Limb (tissue), 2 donors: ENCODE results near the gene SEC63.
"Not testable (repeated sequence)": the region's sequence is repeated elsewhere in the genome, so short reads cannot be mapped to it uniquely, and the experiment has no call there.

Source experiments
- DNase-seq, 2 donors: peaks; one replicate each; pipeline ENCODE4 v3.0.0-alpha.2; 2016; ENCODE audit errors: extremely low spot score in 2 of 2

The SEC63 gene

GRCh38 chr6:107931894-107932293, 26.1 kb downstream of the SEC63 start:
- DNase-seq, result no peak

DNA sequence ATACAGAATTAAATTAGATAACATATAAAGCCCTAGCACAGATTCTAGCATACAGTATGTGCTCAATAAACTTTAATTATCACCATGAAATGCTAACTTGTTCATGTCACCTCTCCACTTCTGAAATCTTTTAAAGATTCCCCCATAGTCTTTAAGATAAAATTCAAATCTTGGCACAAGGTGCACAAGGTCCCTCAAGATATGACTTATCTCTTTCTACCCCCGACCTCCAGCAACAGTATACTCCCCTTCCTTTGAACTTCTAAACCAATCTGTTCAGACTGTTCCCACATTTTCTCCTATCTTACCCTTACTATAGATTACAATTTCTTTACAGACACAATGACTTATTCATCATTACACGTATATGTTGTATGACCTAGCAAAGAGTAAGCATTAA, 29.0 kb downstream of the SEC63 start:
- no peak for DNase-seq

DNA sequence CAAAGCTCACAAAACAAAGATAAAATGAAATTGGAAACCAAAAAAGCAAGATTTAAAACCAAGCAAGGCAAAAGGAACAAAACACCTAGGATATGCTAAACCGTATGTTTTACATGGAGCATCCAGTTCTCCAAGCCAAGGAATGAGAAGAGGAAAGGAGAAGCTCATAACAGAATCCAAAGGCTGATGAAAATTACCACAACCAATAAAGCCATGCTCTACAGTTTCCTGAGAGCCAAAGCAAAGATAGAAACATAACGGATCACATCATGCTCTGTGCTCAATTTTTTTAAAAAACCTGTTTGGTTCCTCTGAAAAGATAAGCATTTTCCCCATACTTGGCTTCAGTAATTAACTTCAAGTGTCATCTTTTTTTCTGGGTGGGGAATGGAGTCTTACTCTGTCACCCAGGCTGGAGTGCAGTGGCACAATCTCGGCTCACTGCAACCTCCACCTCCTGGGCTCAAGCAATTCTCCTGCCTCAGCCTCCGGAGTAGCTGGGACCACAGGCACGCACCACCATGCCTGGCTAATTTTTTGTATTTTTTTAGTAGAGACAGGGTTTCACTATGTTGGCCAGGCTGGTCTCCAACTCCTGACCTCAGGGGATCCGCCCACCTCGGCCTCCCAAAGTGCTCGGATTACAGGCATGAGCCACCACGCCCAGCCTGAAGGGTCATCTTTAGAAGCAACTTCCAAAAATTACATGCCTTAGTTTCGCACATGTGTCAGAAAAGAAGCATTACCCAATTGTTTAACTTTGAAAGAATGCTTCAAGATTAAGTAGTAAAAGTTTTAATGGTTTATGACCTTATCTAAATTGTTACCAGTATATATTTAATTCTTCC, 31.1 kb downstream of the SEC63 start:
- not testable (repeated sequence) for DNase-seq

GRCh38 chr6:107917451-107918375, 40.3 kb downstream of the SEC63 start:
- DNase-seq, result no peak

GRCh38 chr6:107916961-107917360, 41.0 kb downstream of the SEC63 start:
- DNase-seq, result not testable (repeated sequence)

- no peak for DNase-seq
Observed at GRCh38 chr6:107911692-107912091, 46.3 kb downstream of the SEC63 start.

DNA sequence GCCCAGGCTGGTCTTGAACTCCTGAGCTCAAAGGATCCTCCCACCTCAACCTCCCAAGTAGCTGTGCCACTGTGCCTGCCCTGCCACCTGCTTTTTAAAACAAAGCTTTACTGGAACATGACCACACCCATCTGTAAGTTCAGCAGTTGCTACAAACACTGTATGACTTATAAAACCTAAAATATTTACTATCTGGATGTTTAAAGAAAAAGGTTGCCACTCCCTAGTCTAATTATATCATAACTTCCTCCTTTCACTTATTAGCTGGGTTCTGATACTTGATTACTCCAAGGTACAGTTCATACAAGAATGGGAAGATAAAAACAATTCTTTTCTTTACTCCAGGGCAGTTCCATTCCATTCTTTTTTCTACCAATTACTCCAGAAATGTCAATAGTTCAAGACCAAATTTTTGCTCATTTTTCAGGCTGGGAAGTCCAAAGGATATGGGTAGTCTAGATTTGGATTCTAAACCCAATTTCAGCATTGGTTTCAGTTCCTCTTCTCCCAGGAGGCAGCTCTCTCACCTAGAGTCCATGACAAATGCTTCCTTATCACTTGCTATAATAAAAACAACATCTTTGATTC, 63.1 kb downstream of the SEC63 start:
- DNase-seq, result no peak

DNA sequence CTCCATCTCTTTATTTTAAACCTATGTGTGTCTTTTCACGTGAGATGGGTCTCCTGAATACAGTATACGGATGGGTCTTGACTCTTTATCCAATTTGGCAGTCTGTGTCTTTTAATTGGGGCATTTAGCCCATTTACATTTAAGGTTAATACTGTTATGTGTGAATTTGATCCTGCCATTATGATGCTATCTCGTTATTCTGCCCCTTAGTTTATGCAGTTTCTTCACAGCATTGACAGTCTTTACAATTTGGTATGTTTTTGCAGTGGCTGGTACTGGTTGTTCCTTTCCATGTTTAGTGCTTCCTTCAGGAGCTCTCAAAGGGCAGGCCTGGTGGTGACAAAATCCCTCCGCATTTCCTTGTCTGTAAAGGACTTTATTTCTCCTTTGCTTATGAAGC, 67.6 kb downstream of the SEC63 start:
- not testable (repeated sequence) for DNase-seq

- not testable (repeated sequence) for DNase-seq
Observed at GRCh38 chr6:107885950-107886349, 72.1 kb downstream of the SEC63 start.

DNA sequence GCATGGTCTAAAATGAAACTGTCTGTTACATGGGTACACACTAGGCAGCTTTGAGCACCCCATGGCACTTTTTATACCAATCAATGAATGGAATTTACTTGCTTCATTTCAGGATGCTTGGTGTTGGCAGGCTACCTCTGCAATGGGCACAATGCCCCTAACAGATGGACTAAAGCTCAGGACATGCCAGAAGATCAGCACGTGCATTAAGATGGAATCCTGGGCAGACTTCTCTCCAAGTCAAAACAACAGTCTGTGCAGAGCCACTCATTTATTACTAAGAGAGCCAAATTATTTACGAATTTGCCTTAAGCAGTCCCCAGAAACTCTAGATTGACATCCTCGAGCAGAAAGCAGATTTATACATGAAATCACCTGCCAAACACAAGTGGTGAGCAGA, 78.1 kb downstream of the SEC63 start:
- no peak for DNase-seq

DNA sequence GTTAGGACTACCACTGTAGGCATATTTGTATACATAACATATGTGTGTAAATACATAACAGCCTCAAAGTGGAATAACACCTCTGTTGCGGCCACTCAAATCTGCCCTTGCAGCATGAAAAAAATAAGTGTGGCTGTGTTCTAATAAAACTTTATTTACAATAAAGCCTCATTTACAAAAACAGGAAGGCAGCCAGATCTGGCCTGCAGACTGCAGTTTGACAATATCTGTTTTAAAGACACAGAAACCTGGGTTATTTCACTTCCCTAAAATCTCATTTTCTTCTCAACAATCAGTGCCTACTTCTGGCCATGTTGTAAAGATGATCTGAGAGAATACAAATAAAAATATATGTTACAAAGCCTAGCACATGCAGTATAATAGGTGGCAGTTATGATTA, 80.0 kb downstream of the SEC63 start:
- DNase-seq, result no peak

GRCh38 chr6:107871976-107872375, 86.0 kb downstream of the SEC63 start:
- DNase-seq, result no peak

DNA sequence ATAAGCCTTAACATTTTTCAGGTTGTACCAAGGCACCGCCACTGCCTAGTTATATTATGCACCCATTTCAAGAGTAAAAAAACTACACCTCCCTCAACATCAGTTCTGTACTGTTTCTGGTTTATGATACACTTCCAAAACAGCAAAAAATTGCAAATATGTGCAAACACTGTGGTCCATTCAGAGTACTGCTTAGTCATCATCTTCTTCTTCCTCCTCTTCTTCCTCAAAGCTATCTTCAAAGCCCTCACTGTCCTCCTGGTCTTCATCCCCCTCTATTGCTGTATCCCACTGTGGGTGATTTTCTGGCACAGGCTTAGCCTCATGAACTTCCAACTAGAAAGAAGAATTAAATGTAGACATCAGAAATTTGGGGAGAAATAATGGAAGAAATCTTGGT, 86.5 kb downstream of the SEC63 start:
- not testable (repeated sequence) for DNase-seq

DNA sequence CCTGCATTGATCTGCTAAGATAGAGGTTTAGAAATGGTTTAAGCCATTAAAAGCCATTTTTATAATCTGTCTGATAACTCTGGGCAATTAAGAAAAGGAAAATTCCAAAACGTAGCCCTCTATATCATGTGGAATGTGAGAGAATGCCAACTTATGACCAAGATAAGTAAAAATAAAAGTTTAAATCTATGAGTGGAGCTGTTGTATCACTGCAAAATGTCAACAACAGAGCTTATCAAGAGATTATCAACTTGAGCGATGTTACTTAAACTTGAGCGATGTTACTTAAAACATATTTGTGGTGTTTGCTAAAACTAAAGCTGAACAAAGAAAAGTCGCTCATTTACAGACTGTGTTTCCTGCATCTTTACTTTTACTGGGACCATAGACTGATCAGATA, 87.0 kb downstream of the SEC63 start:
- DNase-seq, result no peak

DNA sequence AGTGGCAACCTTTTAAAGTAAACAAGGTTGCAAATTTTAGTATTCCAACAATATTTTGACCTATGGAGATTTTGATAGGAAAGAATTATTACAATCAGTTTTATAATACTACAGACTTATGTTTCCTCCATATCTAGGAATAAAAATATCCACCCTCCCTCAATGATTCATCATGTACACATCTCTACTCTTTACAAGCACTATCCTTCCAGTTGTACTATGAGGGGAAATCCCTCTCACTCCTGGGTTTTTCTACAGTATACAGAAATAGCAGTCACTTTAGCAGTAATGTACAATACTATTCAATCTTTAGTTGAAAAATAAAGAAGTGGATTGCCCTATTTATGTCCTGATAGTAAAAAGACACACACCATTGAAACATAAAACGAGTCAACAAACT, 87.6 kb downstream of the SEC63 start:
- DNase-seq, result no peak

GRCh38 chr6:107869871-107870270, 88.1 kb downstream of the SEC63 start:
- no peak for DNase-seq

GRCh38 chr6:107868867-107869611, 89.0 kb downstream of the SEC63 start:
- DNase-seq, result no peak

GRCh38 chr6:107867302-107867615, 90.7 kb downstream of the SEC63 start:
- DNase-seq, result no peak

- peak in 1 of 2 donors; percentile 43 for DNase-seq
Observed at GRCh38 chr6:107866606-107867301, 91.3 kb downstream of the SEC63 start.

- DNase-seq, result no peak
Observed at GRCh38 chr6:107864226-107865127, 93.5 kb downstream of the SEC63 start.
